BLaER1 treated with 17β-estradiol and CSF1 and Interleukin-3, amounts not matched to agents 10 nM and 100 nM (cell line): ENCODE data around the gene ARHGAP12.

Source experiments
- H3K27ac ChIP-seq, 11 experiments: shearing (Covaris generic); formaldehyde crosslinking; 2 replicates each; pipeline ENCODE4 v1.8.1; 2022
- H3K27me3 ChIP-seq, 11 experiments: shearing (Covaris generic); formaldehyde crosslinking; 2 replicates each; pipeline ENCODE4 v1.8.1; 2022
- H3K36me3 ChIP-seq, 11 experiments: shearing (Covaris generic); formaldehyde crosslinking; 2 replicates each; pipeline ENCODE4 v1.8.1; 2022
- H3K4me1 ChIP-seq, 10 experiments: shearing (Covaris generic); formaldehyde crosslinking; 2 replicates each; pipeline ENCODE4 v1.8.1; 2022
- H3K4me2 ChIP-seq, 11 experiments: shearing (Covaris generic); formaldehyde crosslinking; 2 replicates each; pipeline ENCODE4 v1.8.1; 2022
- H3K4me3 ChIP-seq, 10 experiments: shearing (Covaris generic); formaldehyde crosslinking; 2 replicates each; pipeline ENCODE4 v1.8.1; 2022
- H3K9ac ChIP-seq, 11 experiments: shearing (Covaris generic); formaldehyde crosslinking; 2 replicates each; pipeline ENCODE4 v1.8.1; 2022
- H3K9me3 ChIP-seq, 11 experiments: shearing (Covaris generic); formaldehyde crosslinking; replicated peaks in 1 of 11; 2 replicates each; pipeline ENCODE4 v1.8.1; 2022
- H4K20me1 ChIP-seq, 11 experiments: shearing (Covaris generic); formaldehyde crosslinking; 2 replicates each; pipeline ENCODE4 v1.8.1; 2022
- Cebpa-rat ChIP-seq, 11 experiments: shearing (Covaris generic); IDR thresholded peaks; 2 replicates each; pipeline ENCODE4 v1.8.1; 2022

Gene ARHGAP12

GRCh38 chr10:31761156-31761555 lies 167.5 kb downstream of the ARHGAP12 start:
- H3K4me1 ChIP-seq = peaks cover 7 to 23% (median 12%) of the 10 kb centered on the region in 10 experiments; a peak in 19 of 20 replicates
- peak overlapping the region in 10 of 11 experiments; percentile 65 to 90 (median 76); a peak in 16 of 22 replicates for H3K4me2 ChIP-seq
- no peak for TF ChIP-seq Cebpa-rat (IDR thresholded peaks at IDR 0.05)

GRCh38 chr10:31760674-31761081 lies 168.0 kb downstream of the ARHGAP12 start:
- H3K4me1 ChIP-seq = peaks cover 7 to 23% (median 12%) of the 10 kb centered on the region in 10 experiments; a peak in 19 of 20 replicates

More at GRCh38 chr10:31761156-31761555, 167.5 kb downstream of the ARHGAP12 start:
- peak overlapping the region in 4 of 11 experiments; percentile 68 to 81 (median 74); a peak in 5 of 22 replicates for H3K27ac ChIP-seq
- 0 out of 22 replicates have a peak, but pooled peaks cover 0 to 5% (median 0%) of the 10 kb centered on the region in 11 experiments for H3K9me3 ChIP-seq
- no peaks in the 10 kb centered on the region for H3K36me3 ChIP-seq
- 0 out of 22 replicates have a peak overlapping the region, but pooled peaks of 1 of the 11 experiments have one; percentile 75 for H3K9ac ChIP-seq
- H4K20me1 ChIP-seq = no peaks in the 10 kb centered on the region
- no peaks in the 10 kb centered on the region for H3K27me3 ChIP-seq
- no peak overlapping the region for H3K4me3 ChIP-seq

GRCh38 chr10:31759799-31760626 lies 168.6 kb downstream of the ARHGAP12 start:
- H3K9me3 ChIP-seq = 0 out of 22 replicates have a peak, but pooled peaks cover 0 to 5% (median 0%) of the 10 kb centered on the region in 11 experiments
- peak overlapping the region; percentile 86 to 93 (median 91) for H3K9ac ChIP-seq
- TF ChIP-seq Cebpa-rat (IDR thresholded peaks at IDR 0.05) = peak in 1 of 11 experiments; percentile 14; a peak in 1 of 22 replicates
- H3K4me2 ChIP-seq = peak overlapping the region; percentile 77 to 92 (median 89)
- peak overlapping the region; percentile 73 to 89 (median 83) for H3K4me3 ChIP-seq
- peak overlapping the region; percentile 80 to 93 (median 89) for H3K27ac ChIP-seq
- no peaks in the 10 kb centered on the region for H4K20me1 ChIP-seq
- H3K36me3 ChIP-seq = no peaks in the 10 kb centered on the region
- H3K27me3 ChIP-seq = no peaks in the 10 kb centered on the region
- peaks cover 8 to 25% (median 16%) of the 10 kb centered on the region in 10 experiments; a peak in 19 of 20 replicates for H3K4me1 ChIP-seq

More at GRCh38 chr10:31760674-31761081, 168.0 kb downstream of the ARHGAP12 start:
- no peaks in the 10 kb centered on the region for H3K27me3 ChIP-seq
- TF ChIP-seq Cebpa-rat (IDR thresholded peaks at IDR 0.05) = no peak
- H3K36me3 ChIP-seq = no peaks in the 10 kb centered on the region
- no peaks in the 10 kb centered on the region for H4K20me1 ChIP-seq
- peak overlapping the region; percentile 28 to 89 (median 48); a peak in 18 of 20 replicates for H3K4me3 ChIP-seq
- peak overlapping the region; percentile 65 to 90 (median 77) for H3K4me2 ChIP-seq
- 0 out of 22 replicates have a peak, but pooled peaks cover 0 to 5% (median 0%) of the 10 kb centered on the region in 11 experiments for H3K9me3 ChIP-seq
- peak overlapping the region; percentile 25 to 91 (median 74); a peak in 21 of 22 replicates for H3K27ac ChIP-seq
- peak overlapping the region; percentile 30 to 75 (median 61); a peak in 20 of 22 replicates for H3K9ac ChIP-seq

GRCh38 chr10:31759124-31759798 lies 169.4 kb downstream of the ARHGAP12 start:
- 0 out of 22 replicates have a peak, but pooled peaks cover 0 to 5% (median 0%) of the 10 kb centered on the region in 11 experiments for H3K9me3 ChIP-seq
- H3K4me2 ChIP-seq = peak overlapping the region; percentile 79 to 92 (median 85)
- peak overlapping the region; percentile 80 to 93 (median 89) for H3K27ac ChIP-seq
- TF ChIP-seq Cebpa-rat (IDR thresholded peaks at IDR 0.05) = no peak
- peaks cover 8 to 33% (median 23%) of the 10 kb centered on the region in 10 experiments; a peak in 19 of 20 replicates for H3K4me1 ChIP-seq
- no peaks in the 10 kb centered on the region for H3K27me3 ChIP-seq
- no peaks in the 10 kb centered on the region for H4K20me1 ChIP-seq
- peak overlapping the region; percentile 86 to 93 (median 91) for H3K9ac ChIP-seq
- H3K36me3 ChIP-seq = no peaks in the 10 kb centered on the region
- H3K4me3 ChIP-seq = peak overlapping the region; percentile 73 to 89 (median 83)

- H3K4me1 ChIP-seq = peaks cover 16 to 41% (median 31%) of the 10 kb centered on the region in 10 experiments
- no peak for TF ChIP-seq Cebpa-rat (IDR thresholded peaks at IDR 0.05)
These were observed 170.1 kb downstream of the ARHGAP12 start for GRCh38 chr10:31758495-31758894.

GRCh38 chr10:31757831-31758230 lies 170.8 kb downstream of the ARHGAP12 start:
- H3K27me3 ChIP-seq = no peaks in the 10 kb centered on the region
- H3K36me3 ChIP-seq = no peaks in the 10 kb centered on the region
- H3K27ac ChIP-seq = no peak overlapping the region
- no peak overlapping the region for H3K9ac ChIP-seq
- TF ChIP-seq Cebpa-rat (IDR thresholded peaks at IDR 0.05) = no peak
- no peak overlapping the region for H3K4me3 ChIP-seq
- no peaks in the 10 kb centered on the region for H3K9me3 ChIP-seq
- H4K20me1 ChIP-seq = no peaks in the 10 kb centered on the region
- H3K4me1 ChIP-seq = peaks cover 22 to 47% (median 37%) of the 10 kb centered on the region in 10 experiments
- H3K4me2 ChIP-seq = no peak overlapping the region

More at GRCh38 chr10:31758495-31758894, 170.1 kb downstream of the ARHGAP12 start:
- Histone ChIP-seq H3K27me3 (no peaks in the 10 kb centered on the region), H3K9ac (no peak overlapping the region), H3K4me2 (peak overlapping the region in 8 of 11 experiments; percentile 79 to 91 (median 84); a peak in 7 of 22 replicates), H3K27ac (no peak overlapping the region), H3K9me3 (0 out of 22 replicates have a peak, but pooled peaks cover 0 to under 1% (median 0%) of the 10 kb centered on the region in 11 experiments), H3K4me3 (no peak overlapping the region; a peak in 1 of 20 replicates), H3K36me3 (no peaks in the 10 kb centered on the region), H4K20me1 (no peaks in the 10 kb centered on the region)

GRCh38 chr10:31757386-31757791 lies 171.2 kb downstream of the ARHGAP12 start:
- Histone ChIP-seq H3K4me1 (peaks cover 26 to 52% (median 42%) of the 10 kb centered on the region in 10 experiments), H3K27me3 (no peaks in the 10 kb centered on the region), H3K4me2 (no peak overlapping the region), H4K20me1 (no peaks in the 10 kb centered on the region), H3K36me3 (no peaks in the 10 kb centered on the region), H3K9me3 (no peaks in the 10 kb centered on the region), H3K4me3 (no peak overlapping the region), H3K9ac (no peak overlapping the region), H3K27ac (no peak overlapping the region)
- no peak for TF ChIP-seq Cebpa-rat (IDR thresholded peaks at IDR 0.05)

GRCh38 chr10:31756729-31757110 lies 171.9 kb downstream of the ARHGAP12 start:
- Histone ChIP-seq H3K27ac (no peak overlapping the region), H3K9me3 (no peaks in the 10 kb centered on the region), H4K20me1 (no peaks in the 10 kb centered on the region), H3K4me3 (no peak overlapping the region), H3K27me3 (no peaks in the 10 kb centered on the region), H3K36me3 (no peaks in the 10 kb centered on the region), H3K4me2 (no peak overlapping the region), H3K4me1 (peaks cover 32 to 58% (median 48%) of the 10 kb centered on the region in 10 experiments), H3K9ac (no peak overlapping the region)
- TF ChIP-seq Cebpa-rat (IDR thresholded peaks at IDR 0.05) = no peak
